Right renal cortex interstitium (tissue), 3 donors: ENCODE measurements around the gene PIK3CG. TPM values are rescaled to one million over a fixed set of nuclear protein-coding genes. Genes with fewer than 3 reads are reported as not detected.

Experiments used
- DNase-seq, 3 donors: peaks; one replicate each; pipeline ENCODE4 v3.0.0-alpha.2; 2013; ENCODE audit warnings: low read depth in 3 of 3, low spot score in 2 of 3
- polyA plus RNA-seq, 3 donors: library from polyadenylated mRNA; unstranded; fragments of 120-200 nt; gene quantifications; one replicate each; pipeline ENCODE4 v1.2.1, GENCODE V29; 2013; ENCODE audit not compliant: insufficient read length in 3 of 3

The PIK3CG gene
- polyA plus RNA-seq, 3 donors, result 2.8 to 3.5 (median 3.3) TPM

DNA sequence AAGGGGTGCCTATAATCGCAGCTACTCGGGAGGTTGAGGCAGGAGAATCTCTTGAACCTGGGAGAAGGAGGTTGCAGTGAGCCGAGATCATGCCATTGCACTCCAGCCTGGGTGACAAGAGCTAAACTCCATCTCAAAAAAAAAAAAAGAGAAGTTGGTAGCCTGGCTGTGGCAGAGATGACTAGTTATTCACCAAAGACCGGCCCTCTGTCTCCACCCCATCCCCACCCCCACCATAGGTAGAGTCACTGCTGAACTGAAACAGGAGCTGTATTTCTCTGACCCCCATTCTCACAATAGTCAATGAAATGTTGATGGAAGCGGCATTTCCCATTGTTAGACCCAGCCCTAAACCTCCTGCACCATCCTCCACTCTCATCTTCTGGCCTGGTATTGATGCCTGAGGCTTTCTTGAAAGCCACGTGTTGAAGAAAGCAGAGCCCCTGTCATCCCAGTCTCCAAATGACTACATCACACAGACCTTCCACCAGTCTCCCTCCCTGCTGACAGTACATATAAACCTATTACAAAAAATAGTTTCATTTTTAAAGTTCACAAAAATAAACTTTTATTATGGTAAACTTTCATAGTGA, 9.4 kb upstream of the PIK3CG start:
- no peak for DNase-seq

DNA sequence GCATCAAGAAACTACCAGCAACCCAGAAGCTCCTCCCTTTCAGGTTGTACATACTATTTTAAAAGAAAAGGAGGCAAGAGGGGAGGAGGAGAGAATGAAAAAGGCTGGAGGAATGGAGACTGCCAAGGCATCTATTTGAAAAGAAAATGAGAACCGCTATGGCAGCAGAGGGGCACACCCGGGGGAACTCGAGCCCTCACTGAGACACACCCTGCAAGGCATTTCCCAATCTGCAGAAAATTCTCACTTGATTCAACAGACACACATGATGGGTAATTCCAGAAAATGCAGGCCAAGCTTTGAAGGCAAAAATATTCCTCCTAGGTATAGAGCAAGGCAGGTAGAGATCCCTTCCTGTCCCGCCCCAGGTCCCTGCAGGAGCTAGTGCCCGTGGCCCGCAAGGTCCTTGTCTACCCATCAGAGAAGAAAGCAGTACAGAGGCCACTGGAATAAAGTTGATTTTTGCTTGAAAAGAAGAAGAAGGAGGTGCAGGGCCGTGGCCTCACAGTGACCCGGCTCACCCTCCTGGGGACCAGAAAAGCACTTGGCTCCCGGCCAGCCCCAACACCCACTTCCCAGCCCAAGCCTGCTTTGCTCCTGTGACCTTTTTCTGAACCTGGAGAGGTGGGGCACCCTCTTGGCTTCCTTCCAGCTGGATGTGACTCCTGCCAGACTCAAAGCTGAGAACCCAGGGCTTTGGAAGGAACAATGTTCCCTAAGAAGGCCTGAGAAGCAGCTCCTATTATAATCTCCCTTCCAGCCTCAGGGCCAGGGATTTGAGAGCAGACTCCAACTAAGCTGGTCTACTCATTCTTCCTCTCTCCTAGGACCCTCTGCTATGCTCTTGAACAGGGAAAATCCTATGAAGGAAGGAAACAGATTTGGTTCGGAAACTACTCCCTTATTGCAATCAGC, 6.2 kb upstream of the PIK3CG start:
- no peak for DNase-seq

DNA sequence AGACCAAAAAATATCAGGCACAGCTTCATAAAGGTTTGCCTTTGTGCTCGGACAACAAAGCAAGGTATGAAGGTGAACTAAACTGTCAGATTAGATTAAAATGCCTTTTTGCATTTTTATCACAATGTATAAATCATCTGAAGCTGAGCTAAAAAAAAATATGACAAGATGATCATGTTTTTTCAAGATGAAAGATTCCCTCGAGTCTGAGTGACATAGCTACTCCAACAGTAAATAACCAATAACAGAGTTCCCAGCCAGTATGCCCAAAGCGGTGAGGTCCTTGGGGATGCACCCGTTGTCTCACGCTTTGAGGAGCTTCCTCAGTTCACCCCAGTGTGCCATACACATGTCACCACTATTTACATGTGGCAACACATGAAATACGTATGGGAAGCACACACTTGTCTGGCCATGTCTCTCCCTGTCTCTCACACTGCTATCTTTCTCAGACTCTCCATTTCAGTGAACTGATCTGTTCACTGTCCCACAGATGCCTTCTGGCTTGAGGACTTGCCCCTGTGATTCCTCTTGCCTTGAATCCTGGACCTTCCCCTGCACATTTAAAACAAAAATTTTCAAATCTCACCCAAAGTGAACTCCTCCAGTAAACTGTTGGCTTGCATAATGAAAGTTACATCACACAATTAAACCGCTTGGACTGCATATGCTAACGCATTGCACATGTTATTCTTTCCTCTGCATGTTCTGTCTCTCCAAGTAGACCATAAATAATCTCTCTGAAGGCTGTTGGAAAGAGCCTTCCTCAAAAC, 2.6 kb upstream of the PIK3CG start:
- DNase-seq, result no peak

DNA sequence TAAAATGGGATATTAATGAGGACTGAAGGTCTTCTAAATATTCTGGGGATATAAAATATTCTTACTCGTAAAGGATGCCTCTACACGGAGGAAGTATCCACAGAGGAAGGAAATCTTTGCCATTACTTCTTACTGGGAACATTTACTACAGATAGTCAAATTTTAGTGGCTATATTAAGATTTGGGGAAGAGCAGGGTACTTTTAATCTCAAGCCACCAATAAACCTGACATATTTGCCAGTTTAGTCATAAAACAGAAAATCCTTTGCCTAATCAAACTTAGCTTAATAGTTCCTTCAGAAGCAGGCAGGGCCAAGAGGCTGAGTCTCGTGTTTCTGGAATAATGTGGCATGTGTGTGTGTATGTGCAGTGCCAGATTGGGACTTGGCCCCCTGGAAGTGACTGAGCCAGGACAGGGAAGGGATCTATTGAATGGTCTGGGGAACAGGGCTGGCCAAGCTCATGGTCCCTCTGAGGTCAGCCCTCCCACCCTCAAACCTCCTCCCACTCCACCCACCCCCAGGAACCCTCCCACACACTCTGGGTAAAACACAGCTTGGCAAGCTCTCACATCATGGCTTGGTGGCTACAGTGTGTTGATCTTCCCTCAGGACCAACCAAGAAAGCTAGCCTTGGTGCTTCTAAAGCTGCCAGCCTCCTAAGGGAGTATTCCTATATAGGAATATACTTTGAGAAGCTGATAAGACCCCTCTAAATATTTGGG, 1.6 kb upstream of the PIK3CG start:
- no peak for DNase-seq

DNA sequence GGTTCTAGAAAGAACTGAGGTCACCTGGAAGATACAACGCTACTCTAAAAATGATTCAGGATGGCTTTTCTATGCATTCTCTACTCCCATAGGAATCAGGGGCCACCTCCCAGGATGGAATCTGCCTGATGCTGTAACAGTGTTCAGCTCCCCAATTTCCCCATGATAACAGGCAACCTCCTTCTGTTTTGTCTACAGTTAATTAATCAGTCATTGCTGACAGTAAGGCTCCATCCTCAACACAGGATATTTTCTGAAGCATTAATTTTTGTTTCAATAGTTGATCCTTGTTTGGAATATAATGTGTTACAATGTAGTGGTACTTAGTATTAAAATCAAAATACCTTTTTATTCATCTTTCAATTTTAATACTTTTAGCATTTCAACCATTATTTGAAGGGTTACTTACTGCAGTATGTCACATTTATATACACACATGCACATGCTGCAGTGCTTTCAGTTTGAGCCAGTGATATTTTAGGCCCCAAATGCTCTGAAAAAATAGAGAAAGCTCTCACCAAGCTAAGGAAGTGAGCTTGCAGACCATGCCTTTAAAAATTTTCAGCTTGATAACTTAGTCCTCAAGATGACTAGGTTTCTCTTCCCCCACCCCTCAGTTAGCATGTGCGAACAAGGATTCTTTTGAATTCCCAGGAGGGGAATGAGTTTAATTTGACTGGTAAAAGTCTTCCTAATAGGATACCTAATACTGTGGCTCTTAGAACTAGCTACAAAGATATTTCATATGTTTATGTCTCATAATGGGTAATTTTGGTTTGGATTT, 592 bp upstream of the PIK3CG start:
- DNase-seq, result no peak

DNA sequence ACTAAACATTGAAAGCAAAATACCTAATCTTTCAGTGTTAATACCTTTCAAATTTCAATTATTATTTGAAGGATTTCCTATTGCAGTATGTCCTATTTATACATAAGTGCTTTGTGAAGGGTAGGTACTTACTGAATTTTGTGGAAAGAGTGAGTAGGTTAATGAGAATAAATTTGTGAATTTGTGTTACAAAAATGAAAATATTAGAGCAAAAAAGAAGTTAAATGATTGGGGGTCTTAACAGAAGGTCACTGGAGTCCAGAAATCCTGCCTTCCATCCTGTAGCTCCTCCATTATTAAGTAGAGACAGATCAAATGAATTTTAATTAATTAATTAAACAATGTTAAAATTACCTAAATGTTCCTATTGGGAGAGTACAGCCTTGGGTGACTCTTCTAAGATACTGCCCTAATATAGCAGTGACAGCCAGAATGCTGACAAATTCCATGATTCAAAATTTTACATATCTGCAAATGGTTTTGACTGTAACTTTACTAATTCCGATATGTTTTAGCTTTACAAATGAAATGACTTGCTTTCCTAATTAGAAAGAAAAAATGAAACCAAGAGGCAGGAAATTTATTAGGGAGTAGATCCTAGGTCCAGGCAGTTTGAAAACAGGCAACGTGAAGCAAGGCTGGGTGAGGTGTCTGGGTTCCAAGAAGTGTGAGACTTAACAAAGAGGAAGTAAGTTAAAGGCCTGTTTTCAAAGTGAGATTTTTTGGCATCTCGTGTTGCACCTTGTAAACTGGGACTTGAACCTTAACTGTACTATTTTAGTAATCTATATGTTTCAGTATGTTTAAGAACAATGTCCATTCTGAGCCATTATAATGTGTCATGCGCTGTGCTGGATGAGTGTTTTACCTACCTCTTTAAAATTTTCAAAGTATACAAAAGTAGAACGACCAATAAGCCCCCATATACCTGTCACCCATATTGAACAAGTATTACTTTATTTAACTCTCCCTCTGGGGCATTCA, 1.5 kb downstream of the PIK3CG start:
- DNase-seq, result no peak

DNA sequence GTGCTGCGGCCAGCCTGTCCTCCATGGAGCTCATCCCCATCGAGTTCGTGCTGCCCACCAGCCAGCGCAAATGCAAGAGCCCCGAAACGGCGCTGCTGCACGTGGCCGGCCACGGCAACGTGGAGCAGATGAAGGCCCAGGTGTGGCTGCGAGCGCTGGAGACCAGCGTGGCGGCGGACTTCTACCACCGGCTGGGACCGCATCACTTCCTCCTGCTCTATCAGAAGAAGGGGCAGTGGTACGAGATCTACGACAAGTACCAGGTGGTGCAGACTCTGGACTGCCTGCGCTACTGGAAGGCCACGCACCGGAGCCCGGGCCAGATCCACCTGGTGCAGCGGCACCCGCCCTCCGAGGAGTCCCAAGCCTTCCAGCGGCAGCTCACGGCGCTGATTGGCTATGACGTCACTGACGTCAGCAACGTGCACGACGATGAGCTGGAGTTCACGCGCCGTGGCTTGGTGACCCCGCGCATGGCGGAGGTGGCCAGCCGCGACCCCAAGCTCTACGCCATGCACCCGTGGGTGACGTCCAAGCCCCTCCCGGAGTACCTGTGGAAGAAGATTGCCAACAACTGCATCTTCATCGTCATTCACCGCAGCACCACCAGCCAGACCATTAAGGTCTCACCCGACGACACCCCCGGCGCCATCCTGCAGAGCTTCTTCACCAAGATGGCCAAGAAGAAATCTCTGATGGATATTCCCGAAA, 2.7 kb downstream of the PIK3CG start:
- no peak for DNase-seq

DNA sequence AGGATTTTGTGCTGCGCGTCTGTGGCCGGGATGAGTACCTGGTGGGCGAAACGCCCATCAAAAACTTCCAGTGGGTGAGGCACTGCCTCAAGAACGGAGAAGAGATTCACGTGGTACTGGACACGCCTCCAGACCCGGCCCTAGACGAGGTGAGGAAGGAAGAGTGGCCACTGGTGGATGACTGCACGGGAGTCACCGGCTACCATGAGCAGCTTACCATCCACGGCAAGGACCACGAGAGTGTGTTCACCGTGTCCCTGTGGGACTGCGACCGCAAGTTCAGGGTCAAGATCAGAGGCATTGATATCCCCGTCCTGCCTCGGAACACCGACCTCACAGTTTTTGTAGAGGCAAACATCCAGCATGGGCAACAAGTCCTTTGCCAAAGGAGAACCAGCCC, 3.3 kb downstream of the PIK3CG start:
- no peak for DNase-seq

DNA sequence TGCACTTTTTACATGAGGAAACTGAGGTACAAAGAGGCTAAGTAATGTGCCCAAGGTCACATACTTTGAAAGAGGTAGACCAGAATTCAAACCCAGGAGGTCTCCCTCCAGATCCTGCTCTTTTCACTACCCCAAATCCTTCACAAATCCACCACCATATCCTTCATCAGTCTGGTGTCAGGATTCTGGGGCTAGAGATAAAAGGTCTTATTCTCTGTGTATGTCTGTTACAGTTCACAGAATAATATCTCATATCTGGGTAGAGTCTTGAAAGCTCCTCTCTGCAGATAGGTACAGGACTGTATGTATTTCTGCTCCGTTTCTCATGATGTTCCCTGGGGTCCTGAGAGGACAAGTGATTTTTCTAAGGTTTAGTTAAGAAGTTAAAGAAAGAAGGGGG, 4.9 kb downstream of the PIK3CG start:
- DNase-seq, result no peak

DNA sequence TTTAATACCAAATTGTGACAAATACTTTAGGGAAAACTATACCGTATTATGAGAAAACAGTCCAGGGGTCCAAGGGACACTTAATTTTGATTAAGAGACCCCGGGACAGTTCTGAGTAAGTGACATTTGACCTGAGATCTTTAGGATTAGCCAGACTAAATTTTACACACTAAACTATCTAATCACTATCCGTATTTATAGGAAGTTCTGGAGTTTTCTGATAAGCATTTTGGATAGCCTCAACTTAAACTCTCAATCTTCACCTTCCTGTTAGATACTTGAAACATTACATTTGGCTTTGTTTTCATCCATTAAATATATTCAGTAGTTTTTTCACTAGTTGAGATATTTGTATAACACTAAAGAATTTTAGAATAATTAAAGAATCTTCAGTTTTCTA, 5.4 kb downstream of the PIK3CG start:
- no peak for DNase-seq

DNA sequence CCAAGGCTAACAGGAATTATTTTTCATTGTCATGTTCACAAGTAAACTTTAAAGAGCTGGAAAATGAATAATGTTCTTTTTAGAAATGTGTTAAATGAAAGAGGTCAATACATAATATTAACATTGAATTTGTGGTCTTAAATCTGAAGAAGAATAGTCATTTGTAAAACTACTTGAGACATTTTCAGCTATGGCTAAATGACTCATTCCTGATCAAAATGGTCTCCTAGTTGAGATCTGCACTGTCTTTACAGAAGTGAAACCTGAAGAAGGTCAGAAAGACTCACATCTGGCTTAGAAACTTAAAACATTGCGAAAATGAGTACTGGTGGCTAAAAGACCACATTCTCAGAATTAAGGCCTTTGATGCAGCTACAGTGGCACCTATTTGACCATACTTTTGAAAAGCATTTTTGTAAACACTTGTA, 5.9 kb downstream of the PIK3CG start:
- no peak for DNase-seq

DNA sequence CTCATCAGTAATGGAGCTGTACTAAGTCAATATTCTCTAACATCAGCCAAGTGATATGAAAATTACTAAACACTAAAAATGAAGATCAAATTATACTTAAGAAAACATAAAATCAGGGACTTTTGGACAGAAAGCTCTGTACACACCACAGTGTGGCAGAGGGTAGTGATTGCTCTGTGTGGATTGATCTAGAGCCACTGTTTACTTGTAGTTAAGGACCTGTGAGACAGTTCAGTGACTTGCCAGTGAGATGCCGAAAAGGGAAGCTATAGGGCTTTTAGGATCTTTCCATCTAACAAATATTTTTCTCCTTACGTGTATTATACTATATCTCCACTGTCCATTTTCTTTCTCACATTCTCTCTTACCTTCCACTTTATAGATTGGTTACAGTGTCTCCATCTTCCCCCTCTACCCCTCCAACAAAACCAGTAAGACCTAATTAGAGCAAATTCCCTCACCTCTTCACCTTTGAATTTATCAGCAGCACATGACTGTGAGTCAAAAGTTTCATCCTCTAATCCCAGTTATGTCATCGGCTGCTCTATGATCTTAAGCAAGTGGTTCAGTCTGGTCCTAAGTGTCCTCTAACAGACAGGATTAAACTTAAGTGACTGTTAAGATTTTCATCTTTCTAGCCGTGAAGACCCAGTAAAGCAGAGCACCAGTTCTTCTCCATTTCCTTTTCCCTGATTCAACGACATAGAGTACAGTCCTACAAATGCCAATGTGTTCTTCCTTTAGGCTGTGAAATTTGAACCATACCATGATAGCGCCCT, 6.9 kb downstream of the PIK3CG start:
- no peak for DNase-seq

DNA sequence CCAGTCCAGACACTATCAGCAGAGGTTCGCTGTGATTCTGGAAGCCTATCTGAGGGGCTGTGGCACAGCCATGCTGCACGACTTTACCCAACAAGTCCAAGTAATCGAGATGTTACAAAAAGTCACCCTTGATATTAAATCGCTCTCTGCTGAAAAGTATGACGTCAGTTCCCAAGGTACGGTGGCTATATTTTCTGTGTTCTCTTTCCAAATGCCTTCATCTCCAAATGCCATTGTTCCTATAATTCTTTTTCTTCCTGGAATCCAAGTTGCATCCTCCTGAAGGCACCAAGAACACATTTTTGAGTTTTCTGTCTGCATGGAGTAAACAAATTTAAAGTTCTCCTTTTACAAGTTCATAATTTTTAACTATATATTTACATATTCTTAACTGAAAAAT, 7.7 kb downstream of the PIK3CG start:
- no peak for DNase-seq

DNA sequence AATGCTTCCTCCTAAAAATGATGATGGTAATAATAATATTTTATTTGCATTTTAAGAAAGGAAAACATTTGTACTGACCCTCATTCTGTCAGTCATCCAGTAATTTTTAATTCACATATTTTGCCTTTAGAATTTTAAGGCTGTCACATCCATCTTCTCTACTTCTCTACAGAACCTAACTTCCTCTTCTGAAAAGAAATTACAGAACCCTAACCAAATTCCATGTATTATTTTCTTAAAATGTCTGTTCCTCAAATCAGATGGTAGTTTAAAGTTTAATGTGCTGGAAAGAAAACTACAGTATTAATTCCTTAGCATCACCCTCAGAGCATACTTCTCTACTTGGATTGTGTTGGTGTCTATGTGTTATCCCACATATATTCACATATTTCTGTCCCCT, 9.0 kb downstream of the PIK3CG start:
- DNase-seq, result no peak

DNA sequence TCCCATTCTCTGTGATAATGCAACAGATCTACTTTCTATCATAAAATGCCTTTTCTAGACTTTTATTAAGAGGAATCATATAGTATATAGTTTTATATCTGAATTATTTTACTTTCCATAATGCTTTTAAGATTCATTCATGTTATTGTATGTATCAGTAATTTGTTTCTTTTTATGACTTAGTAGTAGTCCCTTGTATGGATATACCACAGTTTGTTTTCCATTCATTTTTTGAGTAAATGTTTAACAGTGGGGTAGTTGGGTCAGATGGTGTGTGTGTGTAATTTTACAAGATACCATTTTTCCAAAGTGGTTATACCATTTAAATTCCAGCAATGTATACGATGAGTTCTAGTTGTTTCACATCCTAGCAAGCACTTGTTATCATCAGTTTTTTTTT, 10.4 kb downstream of the PIK3CG start:
- no peak for DNase-seq

DNA sequence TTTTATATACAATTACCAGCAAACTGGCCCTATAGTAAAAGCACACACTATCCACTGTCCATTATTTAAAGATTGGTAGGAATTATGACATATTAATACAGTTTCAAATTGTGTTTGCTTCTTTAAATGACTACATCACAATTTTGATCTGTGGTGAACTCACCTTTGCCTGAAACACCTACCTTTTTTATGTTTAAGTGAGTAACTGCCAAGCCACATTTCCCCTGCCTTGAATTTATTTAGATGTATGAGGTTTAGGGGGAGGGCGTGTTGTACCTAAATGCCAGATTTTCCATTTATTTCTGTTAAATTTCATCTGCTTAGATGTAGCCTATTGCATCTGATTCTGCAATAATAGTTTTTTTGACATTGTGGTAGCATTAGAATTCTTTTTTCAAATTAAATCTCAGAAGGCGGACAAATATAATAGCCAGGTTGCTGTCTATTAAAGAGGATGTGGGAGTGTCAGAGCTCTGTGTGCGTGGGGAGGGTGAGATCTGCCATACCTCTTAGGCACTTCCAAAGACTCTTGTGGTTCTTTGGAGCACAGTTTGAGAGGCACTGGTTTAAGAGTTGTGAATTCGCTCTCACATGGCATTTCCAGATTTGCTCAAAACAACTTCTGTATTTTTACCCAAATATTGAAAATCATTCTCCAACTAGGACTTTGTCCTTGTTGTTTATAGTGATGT, 13.8 kb downstream of the PIK3CG start:
- no peak for DNase-seq

DNA sequence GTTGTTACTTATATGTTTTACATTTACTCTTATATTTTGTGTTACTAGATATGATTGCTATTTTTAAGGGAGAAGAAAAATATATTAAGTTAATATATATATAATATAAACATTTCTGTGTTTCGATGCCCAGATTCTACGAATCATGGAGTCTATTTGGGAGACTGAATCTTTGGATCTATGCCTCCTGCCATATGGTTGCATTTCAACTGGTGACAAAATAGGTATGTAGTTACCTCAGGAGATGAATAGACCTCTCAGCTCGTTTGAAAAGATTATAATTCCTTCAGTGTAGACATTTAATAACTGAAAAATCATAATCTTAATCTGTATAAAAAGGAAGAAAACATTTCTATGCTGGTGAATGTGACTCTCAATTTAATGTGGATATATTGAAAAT, 16.9 kb downstream of the PIK3CG start:
- no peak for DNase-seq
